NB4 (cell line): Measurements from ENCODE around the gene ADGRL3.

Experiments used
- DNase-seq: peaks from one replicate; pipeline ENCODE4 v3.0.0; 2010; ENCODE audit warnings: low read depth
- H3K4me3 ChIP-seq: one replicate; pipeline ENCODE4 v1.5.1; 2011; ENCODE audit warnings: mild to moderate bottlenecking, low read depth, low read length, moderate library complexity
- MYC ChIP-seq: IDR thresholded peaks from 2 replicates; pipeline ENCODE4 v1.6.1; 2011; ENCODE audit warnings: low read depth, low read length
- POLR2A ChIP-seq: IDR thresholded peaks from 2 replicates; pipeline ENCODE4 v1.6.1; 2011; ENCODE audit warnings: mild to moderate bottlenecking; ENCODE audit not compliant: insufficient read length; ENCODE audit errors: extremely low read depth
- TF ChIP-seq, protein P1 (sequence below): IDR thresholded peaks from 2 replicates; pipeline ENCODE4 v1.6.1; 2011; ENCODE audit warnings: low read depth, low read length
- TF ChIP-seq, protein P2 (sequence below): IDR thresholded peaks from one replicate; pipeline ENCODE4 v1.5.1; 2012; ENCODE audit warnings: low read depth, low read length

ADGRL3 gene

DNA sequence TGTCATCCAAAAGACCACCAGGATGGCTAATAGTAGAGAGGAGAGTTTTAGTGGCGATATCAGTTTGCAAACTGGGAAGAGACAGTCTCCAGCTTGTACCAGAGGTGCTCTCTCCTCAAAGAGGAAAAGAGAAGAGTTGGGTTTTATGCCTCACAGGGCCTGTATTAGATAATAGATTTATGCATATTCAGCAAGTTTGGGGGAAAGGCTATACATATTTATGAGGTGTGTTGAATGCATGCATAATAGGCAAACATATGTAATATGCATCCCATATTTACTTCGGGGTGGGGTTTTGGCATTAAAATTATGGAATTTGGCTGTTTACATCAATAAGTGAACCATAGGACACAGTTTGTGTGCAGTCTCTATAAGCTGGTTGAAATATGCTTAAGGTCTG lies 22.8 kb upstream of the ADGRL3 start:
- TF ChIP-seq, protein P1, sequence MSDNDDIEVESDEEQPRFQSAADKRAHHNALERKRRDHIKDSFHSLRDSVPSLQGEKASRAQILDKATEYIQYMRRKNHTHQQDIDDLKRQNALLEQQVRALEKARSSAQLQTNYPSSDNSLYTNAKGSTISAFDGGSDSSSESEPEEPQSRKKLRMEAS: no peak
- TF ChIP-seq MYC (no peak), POLR2A (no peak)
- TF ChIP-seq, protein P2, sequence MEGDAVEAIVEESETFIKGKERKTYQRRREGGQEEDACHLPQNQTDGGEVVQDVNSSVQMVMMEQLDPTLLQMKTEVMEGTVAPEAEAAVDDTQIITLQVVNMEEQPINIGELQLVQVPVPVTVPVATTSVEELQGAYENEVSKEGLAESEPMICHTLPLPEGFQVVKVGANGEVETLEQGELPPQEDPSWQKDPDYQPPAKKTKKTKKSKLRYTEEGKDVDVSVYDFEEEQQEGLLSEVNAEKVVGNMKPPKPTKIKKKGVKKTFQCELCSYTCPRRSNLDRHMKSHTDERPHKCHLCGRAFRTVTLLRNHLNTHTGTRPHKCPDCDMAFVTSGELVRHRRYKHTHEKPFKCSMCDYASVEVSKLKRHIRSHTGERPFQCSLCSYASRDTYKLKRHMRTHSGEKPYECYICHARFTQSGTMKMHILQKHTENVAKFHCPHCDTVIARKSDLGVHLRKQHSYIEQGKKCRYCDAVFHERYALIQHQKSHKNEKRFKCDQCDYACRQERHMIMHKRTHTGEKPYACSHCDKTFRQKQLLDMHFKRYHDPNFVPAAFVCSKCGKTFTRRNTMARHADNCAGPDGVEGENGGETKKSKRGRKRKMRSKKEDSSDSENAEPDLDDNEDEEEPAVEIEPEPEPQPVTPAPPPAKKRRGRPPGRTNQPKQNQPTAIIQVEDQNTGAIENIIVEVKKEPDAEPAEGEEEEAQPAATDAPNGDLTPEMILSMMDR: no peak
- DNase-seq: no peak
- no peak overlapping the region for H3K4me3 ChIP-seq

DNA sequence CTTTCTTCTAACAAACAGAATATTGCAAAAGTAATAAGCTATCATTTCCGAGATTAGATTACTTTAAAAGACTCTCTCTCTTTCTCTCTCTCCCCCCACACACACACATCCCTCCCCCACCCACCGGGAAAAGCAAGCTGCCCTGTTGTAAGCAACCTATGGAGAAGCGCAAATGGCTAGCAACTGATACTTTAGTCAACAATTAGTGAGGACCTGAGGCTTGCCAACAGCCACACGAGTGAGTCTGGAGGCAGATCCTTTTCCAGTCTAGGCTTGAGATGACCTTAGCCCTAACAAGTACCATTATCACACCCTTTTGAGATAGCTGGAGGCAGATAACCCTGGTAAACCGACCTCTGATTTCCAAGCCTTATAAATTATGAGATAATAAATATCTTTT lies 19.7 kb upstream of the ADGRL3 start:
- no peak for DNase-seq
- no peak overlapping the region for H3K4me3 ChIP-seq
- TF ChIP-seq POLR2A: no peak
- TF ChIP-seq MYC: no peak
- TF ChIP-seq, protein P2: no peak
- TF ChIP-seq, protein P1: no peak

DNA sequence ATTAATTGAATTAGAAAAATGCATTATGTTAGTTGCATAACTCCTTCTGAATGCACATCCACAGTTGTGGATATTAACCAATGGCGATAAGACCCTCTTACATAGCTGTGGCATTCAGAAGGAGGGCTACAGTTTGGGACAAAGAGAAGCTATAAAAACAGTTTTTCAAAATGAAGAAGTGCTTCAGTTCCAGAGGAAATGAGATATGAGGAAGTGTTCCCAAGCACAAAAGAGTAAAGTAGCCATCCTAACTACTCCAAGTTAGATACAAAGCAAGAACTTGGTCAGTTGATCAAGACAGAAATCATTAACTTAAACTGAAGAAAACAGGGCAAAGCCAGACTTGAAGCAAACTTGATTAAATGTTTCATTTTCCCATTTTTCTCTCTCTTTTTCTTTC lies 17.2 kb upstream of the ADGRL3 start:
- TF ChIP-seq POLR2A (no peak), MYC (no peak)
- TF ChIP-seq, protein P2: no peak
- TF ChIP-seq, protein P1: no peak
- H3K4me3 ChIP-seq: no peak overlapping the region
- DNase-seq: no peak

- H3K4me3 ChIP-seq: no peak overlapping the region
- TF ChIP-seq MYC (no peak), POLR2A (no peak)
- TF ChIP-seq, protein P2: no peak
- no peak for DNase-seq
Measured at GRCh38 chr4:61185288-61185687, 14.8 kb upstream of the ADGRL3 start.

- TF ChIP-seq POLR2A (no peak), MYC (no peak)
- TF ChIP-seq, protein P2: no peak
- TF ChIP-seq, protein P1: no peak
- no peak overlapping the region for H3K4me3 ChIP-seq
- no peak for DNase-seq
Measured at GRCh38 chr4:61192392-61192791, 7.7 kb upstream of the ADGRL3 start.

- DNase-seq: no peak
- TF ChIP-seq, protein P2: no peak
- TF ChIP-seq POLR2A (no peak), MYC (no peak)
- TF ChIP-seq, protein P1: no peak
- H3K4me3 ChIP-seq: no peak overlapping the region
Measured at GRCh38 chr4:61193863-61194262, 6.3 kb upstream of the ADGRL3 start.
